Glutamatergic neuron (in vitro differentiated cells): ENCODE data around the gene KRT71. TPM values are rescaled to one million over a fixed set of nuclear protein-coding genes. Genes with fewer than 3 reads are reported as not detected.

Source experiments
- DNase-seq: peaks from one replicate; pipeline ENCODE4 v3.0.0; 2022
- H3K27ac Mint-ChIP-seq: one replicate; pipeline ENCODE4 v1.8.0; 2020; ENCODE audit warnings: mild to moderate bottlenecking, mixed read lengths, inconsistent platforms; ENCODE audit not compliant: unreplicated experiment
- H3K27me3 Mint-ChIP-seq: one replicate; pipeline ENCODE4 v1.8.0; 2020; ENCODE audit warnings: mild to moderate bottlenecking, moderate library complexity, mixed read lengths, inconsistent platforms; ENCODE audit not compliant: unreplicated experiment
- H3K36me3 Mint-ChIP-seq: one replicate; pipeline ENCODE4 v1.8.0; 2020; ENCODE audit warnings: mild to moderate bottlenecking, mixed read lengths, inconsistent platforms; ENCODE audit not compliant: unreplicated experiment
- H3K4me1 Mint-ChIP-seq: one replicate; pipeline ENCODE4 v1.8.0; 2020; ENCODE audit warnings: mild to moderate bottlenecking, low read depth, mixed read lengths, inconsistent platforms; ENCODE audit not compliant: unreplicated experiment
- H3K4me3 Mint-ChIP-seq: one replicate; pipeline ENCODE4 v1.8.0; 2020; ENCODE audit warnings: mild to moderate bottlenecking, mixed read lengths, inconsistent platforms; ENCODE audit not compliant: unreplicated experiment
- H3K9me3 Mint-ChIP-seq: one replicate; pipeline ENCODE4 v1.8.0; 2020; ENCODE audit warnings: mild to moderate bottlenecking, moderate library complexity, mixed read lengths, inconsistent platforms; ENCODE audit not compliant: unreplicated experiment
- CTCF ChIP-seq: fragments of 200-600 bp; sonication (generic); IDR thresholded peaks from one replicate; pipeline ENCODE4 v1.5.0; 2021; ENCODE audit not compliant: partially characterized antibody, unreplicated experiment
- total RNA-seq: library from RNA; stranded (reverse); fragmentation: NEBNext Ultra II Directional; extraction: Animal tissue kit (Norgen Biotek cat#: 25700); gene quantifications from one replicate; pipeline ENCODE4 v1.2.1, GENCODE V29; 2021; ENCODE audit not compliant: unreplicated experiment

Gene KRT71
- total RNA-seq, 1 donor from 2014 or later, result not detected

GRCh38 chr12:52498946-52499345, 54.0 kb downstream of the KRT71 start:
- H3K27me3 Mint-ChIP-seq, result peaks cover 5% of the 10 kb centered on the region
- DNase-seq, result no peak
- peaks cover 14% of the 10 kb centered on the region for H3K4me1 Mint-ChIP-seq
- no peak overlapping the region for H3K4me3 Mint-ChIP-seq
- no peak for TF ChIP-seq CTCF
- no peaks in the 10 kb centered on the region for H3K36me3 Mint-ChIP-seq
- H3K27ac Mint-ChIP-seq, result no peak overlapping the region
- no peaks in the 10 kb centered on the region for H3K9me3 Mint-ChIP-seq

DNA sequence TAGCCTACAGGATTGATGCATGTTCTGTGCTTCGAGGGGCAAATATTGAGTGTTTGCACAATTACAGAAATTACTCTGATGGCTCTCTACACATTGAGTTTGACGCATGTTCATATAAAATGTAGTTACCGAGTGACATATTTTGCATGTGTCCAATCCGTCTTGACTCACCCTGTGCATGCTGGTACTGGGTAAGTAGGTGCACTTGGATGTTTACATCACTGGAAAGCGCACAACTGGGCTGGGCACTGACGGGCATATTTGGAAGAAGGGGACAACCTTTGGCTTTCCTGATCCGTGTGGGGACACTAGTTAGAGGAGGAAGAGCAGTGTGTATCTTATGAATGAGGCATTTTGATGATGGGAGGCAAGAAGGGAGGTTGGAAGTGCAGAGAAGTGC, 55.0 kb downstream of the KRT71 start:
- H3K27ac Mint-ChIP-seq, result no peak overlapping the region
- no peaks in the 10 kb centered on the region for H3K36me3 Mint-ChIP-seq
- peaks cover 14% of the 10 kb centered on the region for H3K4me1 Mint-ChIP-seq
- no peak overlapping the region for H3K4me3 Mint-ChIP-seq
- H3K9me3 Mint-ChIP-seq, result no peaks in the 10 kb centered on the region
- TF ChIP-seq CTCF, result no peak
- no peak for DNase-seq
- peaks cover 5% of the 10 kb centered on the region for H3K27me3 Mint-ChIP-seq

- no peak overlapping the region for H3K4me3 Mint-ChIP-seq
- peaks cover 14% of the 10 kb centered on the region for H3K4me1 Mint-ChIP-seq
- no peaks in the 10 kb centered on the region for H3K36me3 Mint-ChIP-seq
- no peak for DNase-seq
- peaks cover 5% of the 10 kb centered on the region for H3K27me3 Mint-ChIP-seq
- TF ChIP-seq CTCF, result no peak
- H3K9me3 Mint-ChIP-seq, result no peaks in the 10 kb centered on the region
- H3K27ac Mint-ChIP-seq, result no peak overlapping the region
These were observed 56.3 kb downstream of the KRT71 start for GRCh38 chr12:52496590-52497071.

- no peak for DNase-seq
- no peaks in the 10 kb centered on the region for H3K9me3 Mint-ChIP-seq
- no peaks in the 10 kb centered on the region for H3K36me3 Mint-ChIP-seq
- TF ChIP-seq CTCF, result no peak
- no peak overlapping the region for H3K4me3 Mint-ChIP-seq
- H3K27me3 Mint-ChIP-seq, result peaks cover 5% of the 10 kb centered on the region
- H3K4me1 Mint-ChIP-seq, result peaks cover 14% of the 10 kb centered on the region
- no peak overlapping the region for H3K27ac Mint-ChIP-seq
These were observed 56.9 kb downstream of the KRT71 start for GRCh38 chr12:52496054-52496453.

DNA sequence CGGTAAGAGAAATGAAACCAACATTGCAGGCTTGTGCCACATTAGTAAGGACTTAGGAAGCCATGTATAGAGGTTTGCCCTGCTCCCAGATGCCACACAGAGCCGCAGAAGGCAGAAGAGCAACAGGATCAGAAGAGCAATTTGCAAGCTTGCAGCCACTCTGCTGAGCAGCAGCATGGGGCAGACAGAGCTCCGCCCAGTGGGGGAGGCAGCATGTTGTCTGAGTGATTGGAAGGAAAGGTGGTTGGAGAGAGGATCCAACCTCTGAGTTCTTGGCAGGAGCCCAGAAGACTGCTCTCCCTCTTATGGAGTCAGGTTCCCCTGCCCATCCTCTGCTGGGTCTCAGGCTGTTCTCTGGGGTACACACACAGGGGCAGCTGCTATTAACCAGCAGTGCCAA, 57.6 kb downstream of the KRT71 start:
- no peak for TF ChIP-seq CTCF
- Mint-ChIP-seq H3K4me1 (peaks cover 14% of the 10 kb centered on the region), H3K27me3 (peaks cover 5% of the 10 kb centered on the region), H3K9me3 (no peaks in the 10 kb centered on the region), H3K36me3 (no peaks in the 10 kb centered on the region), H3K27ac (no peak overlapping the region), H3K4me3 (no peak overlapping the region)
- DNase-seq, result peak; percentile 51
